Measurements from ENCODE around the gene IZUMO2. TPM values are rescaled to one million over a fixed set of nuclear protein-coding genes. Genes with fewer than 3 reads are reported as not detected.

Gene IZUMO2
- total and polyA plus RNA-seq, 4 donors = 0.18 to 0.46 TPM; not detected in 2

DNA sequence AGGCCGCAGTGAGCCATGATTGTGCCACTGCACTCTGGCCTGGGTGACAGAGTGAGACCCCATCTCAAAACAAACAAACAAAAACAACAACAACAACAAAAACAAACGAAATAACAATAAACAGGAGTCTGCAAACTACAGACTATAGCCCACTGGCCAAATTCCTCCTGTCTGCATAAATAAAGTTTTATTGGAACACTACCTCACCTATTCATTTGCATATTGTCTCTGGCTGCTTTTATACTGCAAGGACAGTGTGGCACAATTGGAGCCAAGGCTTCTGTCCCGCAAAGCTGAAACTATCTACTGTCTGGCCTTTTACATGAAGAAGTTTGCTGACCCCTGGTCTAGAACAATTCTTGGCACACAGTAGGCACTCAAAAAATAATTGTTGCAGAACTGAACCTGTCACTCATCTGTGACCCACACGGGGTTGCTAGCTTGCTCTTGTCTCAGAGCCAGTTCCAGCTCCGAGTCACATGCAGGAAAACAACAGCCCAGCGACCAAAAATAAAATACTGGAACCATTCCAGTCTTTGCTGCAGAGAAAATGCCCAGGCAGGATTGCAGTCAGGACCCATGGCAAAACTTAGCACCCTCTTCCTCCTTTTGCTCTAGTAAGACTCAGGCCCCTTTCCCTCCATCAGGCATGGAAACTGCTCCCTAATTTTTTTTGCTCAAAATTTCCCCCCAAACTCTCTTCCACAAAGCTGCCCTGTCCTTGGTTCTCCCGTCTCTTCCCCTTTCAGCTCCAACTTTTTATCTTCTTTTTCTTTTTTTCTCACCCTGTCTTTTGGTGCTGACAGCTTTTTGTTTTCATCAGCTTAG, 35.6 kb upstream of the IZUMO2 start:
- 35 to 38% methylated on average over 7 of the region's 7 CpGs for WGBS, 2 donors
- H3K36me3 ChIP-seq (ENCODE audit: control insufficient read depth in 4 of 4, insufficient read depth in 4 of 4, low read length in 4 of 4) = no peaks in the 10 kb centered on the region
- H3K27me3 ChIP-seq (ENCODE audit: control insufficient read depth in 3 of 3, insufficient read depth in 3 of 3, low read length in 2 of 3) = peaks cover 0 to 4% (median 0%) of the 10 kb centered on the region in 3 donors
- H3K9ac ChIP-seq (ENCODE audit: insufficient read depth in 1 of 2, low read length in 2 of 2) = no peak overlapping the region
- H3K4me3 ChIP-seq = no peak overlapping the region
- DNase-seq (peak; percentile 45 to 82 (median 68)), ATAC-seq (ENCODE audit: insufficient read depth, low FRiP score) (no peak)
- H3K4me1 ChIP-seq (ENCODE audit: control insufficient read depth in 5 of 5, insufficient read depth in 5 of 5, low read length in 5 of 5) = peaks cover 0 to 21% (median 0%) of the 10 kb centered on the region in 5 donors
- TF ChIP-seq, protein P1, sequence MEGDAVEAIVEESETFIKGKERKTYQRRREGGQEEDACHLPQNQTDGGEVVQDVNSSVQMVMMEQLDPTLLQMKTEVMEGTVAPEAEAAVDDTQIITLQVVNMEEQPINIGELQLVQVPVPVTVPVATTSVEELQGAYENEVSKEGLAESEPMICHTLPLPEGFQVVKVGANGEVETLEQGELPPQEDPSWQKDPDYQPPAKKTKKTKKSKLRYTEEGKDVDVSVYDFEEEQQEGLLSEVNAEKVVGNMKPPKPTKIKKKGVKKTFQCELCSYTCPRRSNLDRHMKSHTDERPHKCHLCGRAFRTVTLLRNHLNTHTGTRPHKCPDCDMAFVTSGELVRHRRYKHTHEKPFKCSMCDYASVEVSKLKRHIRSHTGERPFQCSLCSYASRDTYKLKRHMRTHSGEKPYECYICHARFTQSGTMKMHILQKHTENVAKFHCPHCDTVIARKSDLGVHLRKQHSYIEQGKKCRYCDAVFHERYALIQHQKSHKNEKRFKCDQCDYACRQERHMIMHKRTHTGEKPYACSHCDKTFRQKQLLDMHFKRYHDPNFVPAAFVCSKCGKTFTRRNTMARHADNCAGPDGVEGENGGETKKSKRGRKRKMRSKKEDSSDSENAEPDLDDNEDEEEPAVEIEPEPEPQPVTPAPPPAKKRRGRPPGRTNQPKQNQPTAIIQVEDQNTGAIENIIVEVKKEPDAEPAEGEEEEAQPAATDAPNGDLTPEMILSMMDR (IDR thresholded peaks at IDR 0.05; ENCODE audit: control extremely low read depth, extremely low read depth) = no peak
- peaks cover 0 to 4% (median 0%) of the 10 kb centered on the region in 4 donors for H3K9me3 ChIP-seq (ENCODE audit: control insufficient read depth in 4 of 4, insufficient read depth in 3 of 4, low read length in 3 of 4)
- H3K27ac ChIP-seq (ENCODE audit: low read depth in 1 of 2, low read length in 1 of 2) = peak overlapping the region in 1 of 2 donors; percentile 51

DNA sequence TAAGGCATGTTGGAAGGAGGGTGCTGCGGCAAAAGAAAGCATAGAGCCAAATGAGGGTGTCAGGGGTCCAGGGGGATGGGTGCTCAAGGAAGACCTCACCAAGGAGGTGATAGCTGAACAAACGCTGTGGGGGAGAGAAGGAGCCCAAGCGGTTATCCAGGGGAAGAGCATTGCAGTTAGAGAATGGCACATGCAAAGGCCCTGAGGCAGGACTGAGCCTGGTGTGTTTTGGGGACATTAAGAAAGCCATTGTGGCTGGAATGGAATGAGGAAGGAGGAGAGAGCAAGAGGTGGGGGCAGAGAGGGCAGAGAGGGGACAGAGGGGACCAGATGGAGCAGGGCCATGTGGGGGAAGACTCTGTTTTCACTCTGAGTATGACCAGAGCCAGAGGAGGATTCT, 34.3 kb upstream of the IZUMO2 start:
- Histone ChIP-seq H3K4me1 (ENCODE audit: control insufficient read depth in 5 of 5, insufficient read depth in 5 of 5, low read length in 5 of 5) (peaks cover 0 to 15% (median 0%) of the 10 kb centered on the region in 5 donors), H3K9me3 (ENCODE audit: control insufficient read depth in 4 of 4, insufficient read depth in 3 of 4, low read length in 3 of 4) (peaks cover 0 to 4% (median 0%) of the 10 kb centered on the region in 4 donors), H3K9ac (ENCODE audit: insufficient read depth in 1 of 2, low read length in 2 of 2) (no peak overlapping the region), H3K4me3 (no peak overlapping the region), H3K36me3 (ENCODE audit: control insufficient read depth in 4 of 4, insufficient read depth in 4 of 4, low read length in 4 of 4) (no peaks in the 10 kb centered on the region), H3K27me3 (ENCODE audit: control insufficient read depth in 3 of 3, insufficient read depth in 3 of 3, low read length in 2 of 3) (peaks cover 0 to 4% (median 0%) of the 10 kb centered on the region in 3 donors), H3K27ac (ENCODE audit: low read depth in 1 of 2, low read length in 1 of 2) (no peak overlapping the region)
- 68 to 83% methylated on average over 3 of the region's 3 CpGs for WGBS, 2 donors
- TF ChIP-seq, protein P1 (IDR thresholded peaks at IDR 0.05; ENCODE audit: control extremely low read depth, extremely low read depth) = no peak
- ATAC-seq (ENCODE audit: insufficient read depth, low FRiP score) (no peak), DNase-seq (no peak)

DNA sequence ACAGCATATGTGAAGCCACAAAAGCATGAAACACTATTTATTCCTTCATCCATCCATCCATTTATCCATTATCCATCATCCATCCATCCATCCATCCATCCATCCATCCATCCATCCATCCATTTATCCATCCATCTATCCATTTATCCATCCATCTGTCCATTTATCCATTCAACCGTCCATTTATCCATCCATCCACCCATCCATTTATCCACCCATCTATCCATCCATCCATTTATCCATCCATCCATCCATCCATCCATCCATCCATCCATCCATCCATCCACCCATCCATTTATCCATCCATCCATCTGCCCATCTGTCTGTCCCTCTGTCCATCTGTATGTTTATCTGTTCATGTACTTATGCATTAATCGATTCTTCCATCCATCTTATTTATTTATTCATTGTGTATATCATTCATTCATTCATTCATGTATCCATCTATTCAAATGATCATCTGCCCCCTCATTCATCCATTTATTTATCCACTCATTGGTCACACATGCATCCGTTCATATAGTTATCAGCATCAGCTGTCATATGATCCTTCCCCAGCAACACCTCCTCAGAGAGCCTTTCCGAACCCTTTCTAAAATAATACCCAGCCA, 33.3 kb upstream of the IZUMO2 start:
- ATAC-seq (ENCODE audit: insufficient read depth, low FRiP score) (no peak), DNase-seq (no peak)
- no peaks in the 10 kb centered on the region for H3K36me3 ChIP-seq (ENCODE audit: control insufficient read depth in 4 of 4, insufficient read depth in 4 of 4, low read length in 4 of 4)
- H3K27ac ChIP-seq (ENCODE audit: low read depth in 1 of 2, low read length in 1 of 2) = no peak overlapping the region
- H3K4me1 ChIP-seq (ENCODE audit: control insufficient read depth in 5 of 5, insufficient read depth in 5 of 5, low read length in 5 of 5) = peaks cover 0 to 18% (median 0%) of the 10 kb centered on the region in 5 donors
- TF ChIP-seq, protein P1 (IDR thresholded peaks at IDR 0.05; ENCODE audit: control extremely low read depth, extremely low read depth) = no peak
- H3K9me3 ChIP-seq (ENCODE audit: control insufficient read depth in 4 of 4, insufficient read depth in 3 of 4, low read length in 3 of 4) = peaks cover 0 to 4% (median 0%) of the 10 kb centered on the region in 4 donors
- no peak overlapping the region for H3K9ac ChIP-seq (ENCODE audit: insufficient read depth in 1 of 2, low read length in 2 of 2)
- no peak overlapping the region for H3K4me3 ChIP-seq
- WGBS, 2 donors = 83 to 87% methylated on average over 4 of the region's 4 CpGs
- peaks cover 0 to 4% (median 0%) of the 10 kb centered on the region in 3 donors for H3K27me3 ChIP-seq (ENCODE audit: control insufficient read depth in 3 of 3, insufficient read depth in 3 of 3, low read length in 2 of 3)
